ENCODE data around the gene PKD1.

- TF ChIP-seq ZNF513 (tag by site-specific recombination; IDR thresholded peaks at IDR 0.05) (no peak), CTCF (tag by site-specific recombination; IDR thresholded peaks at IDR 0.05) (no peak), ZNF274 (IDR thresholded peaks at IDR 0.05; ENCODE audit: low read length) (no peak), ZNF274 (tag by site-specific recombination; IDR thresholded peaks at IDR 0.05; ENCODE audit: borderline replicate concordance) (no peak), ZNF585B (tag by site-specific recombination; IDR thresholded peaks at IDR 0.05) (no peak), ZNF658 (tag by site-specific recombination; IDR thresholded peaks at IDR 0.05) (no peak), ZNF449 (tag by site-specific recombination; IDR thresholded peaks at IDR 0.05) (no peak), ZNF791 (tag by site-specific recombination; IDR thresholded peaks at IDR 0.05) (no peak), ZNF76 (tag by site-specific recombination; IDR thresholded peaks at IDR 0.05; ENCODE audit: borderline replicate concordance, low read depth) (no peak), ZNF394 (tag by site-specific recombination; IDR thresholded peaks at IDR 0.05; ENCODE audit: borderline replicate concordance) (no peak), ZBTB11 (tag by site-specific recombination; conservative IDR thresholded peaks at IDR 0.05; ENCODE audit: low read depth) (no peak), ZNF24 (tag by site-specific recombination; IDR thresholded peaks at IDR 0.05) (no peak), REST (tag by site-specific recombination; IDR thresholded peaks at IDR 0.05) (no peak)
These were observed 45.3 kb downstream of the PKD1 start for GRCh38 chr16:2090481-2090776.
